BE2C (cell line): ENCODE measurements around the gene GPR35.

ENCODE experiments used
- DNase-seq: peaks from one replicate; pipeline ENCODE4 v3.0.0-alpha.2; 2020
- H3K27me3 ChIP-seq: fragments of 250-450 bp; sonication (Bioruptor Pico); 2 replicates; pipeline ENCODE4 v1.5.1; 2020; ENCODE audit warnings: mild to moderate bottlenecking
- H3K36me3 ChIP-seq: fragments of 250-450 bp; sonication (Bioruptor Pico); 2 replicates; pipeline ENCODE4 v1.5.1; 2020; ENCODE audit warnings: mild to moderate bottlenecking
- H3K4me1 ChIP-seq: fragments of 250-450 bp; sonication (Bioruptor Pico); 2 replicates; pipeline ENCODE4 v1.5.1; 2020
- H3K4me3 ChIP-seq: 2 replicates; pipeline ENCODE4 v1.5.1; 2011; ENCODE audit warnings: low read depth, low read length
- H3K9me3 ChIP-seq: fragments of 250-450 bp; sonication (Bioruptor Pico); 2 replicates; pipeline ENCODE4 v1.5.1; 2020
- TF ChIP-seq, protein P1 (sequence below): IDR thresholded peaks from 2 replicates; pipeline ENCODE4 v1.5.1; 2012; ENCODE audit warnings: mild to moderate bottlenecking, low read depth, low read length

Gene GPR35

DNA sequence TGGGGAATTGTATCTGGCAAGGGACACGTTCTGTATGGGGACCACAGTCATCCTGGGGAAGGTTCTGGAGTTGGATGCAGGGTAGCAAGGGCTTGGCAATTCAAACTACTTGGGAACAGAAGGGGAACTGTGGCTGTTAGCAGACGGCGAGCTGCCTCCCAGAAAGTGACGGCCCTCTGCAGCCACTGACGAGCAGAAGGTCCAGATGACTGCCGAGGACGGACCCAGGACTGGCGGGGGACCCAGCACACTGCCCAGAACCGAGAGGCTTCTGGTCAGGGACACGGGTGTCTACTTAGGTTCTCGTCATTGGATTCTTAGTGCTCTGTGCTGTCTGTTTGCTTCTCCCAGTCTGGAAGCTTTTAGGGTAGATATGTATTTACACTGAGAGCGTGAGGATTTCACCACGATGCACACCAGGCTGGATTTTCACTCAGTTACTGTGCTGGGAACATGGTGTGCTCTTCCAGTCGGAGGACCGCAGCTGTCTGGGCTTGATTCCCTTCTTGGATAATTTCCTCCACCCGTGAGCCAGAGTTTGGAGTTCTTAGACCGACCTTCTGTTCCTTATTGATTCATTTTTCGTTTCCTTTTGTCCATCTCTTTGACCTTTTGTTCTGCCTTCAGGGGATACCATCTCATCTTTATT, 13.4 kb downstream of the GPR35 start:
- no peak for DNase-seq
- H3K4me1 ChIP-seq: no peaks in the 10 kb centered on the region
- H3K27me3 ChIP-seq: peaks cover 22% of the 10 kb centered on the region
- no peaks in the 10 kb centered on the region for H3K9me3 ChIP-seq
- H3K36me3 ChIP-seq: no peaks in the 10 kb centered on the region
- no peak overlapping the region for H3K4me3 ChIP-seq
- TF ChIP-seq, protein P1, sequence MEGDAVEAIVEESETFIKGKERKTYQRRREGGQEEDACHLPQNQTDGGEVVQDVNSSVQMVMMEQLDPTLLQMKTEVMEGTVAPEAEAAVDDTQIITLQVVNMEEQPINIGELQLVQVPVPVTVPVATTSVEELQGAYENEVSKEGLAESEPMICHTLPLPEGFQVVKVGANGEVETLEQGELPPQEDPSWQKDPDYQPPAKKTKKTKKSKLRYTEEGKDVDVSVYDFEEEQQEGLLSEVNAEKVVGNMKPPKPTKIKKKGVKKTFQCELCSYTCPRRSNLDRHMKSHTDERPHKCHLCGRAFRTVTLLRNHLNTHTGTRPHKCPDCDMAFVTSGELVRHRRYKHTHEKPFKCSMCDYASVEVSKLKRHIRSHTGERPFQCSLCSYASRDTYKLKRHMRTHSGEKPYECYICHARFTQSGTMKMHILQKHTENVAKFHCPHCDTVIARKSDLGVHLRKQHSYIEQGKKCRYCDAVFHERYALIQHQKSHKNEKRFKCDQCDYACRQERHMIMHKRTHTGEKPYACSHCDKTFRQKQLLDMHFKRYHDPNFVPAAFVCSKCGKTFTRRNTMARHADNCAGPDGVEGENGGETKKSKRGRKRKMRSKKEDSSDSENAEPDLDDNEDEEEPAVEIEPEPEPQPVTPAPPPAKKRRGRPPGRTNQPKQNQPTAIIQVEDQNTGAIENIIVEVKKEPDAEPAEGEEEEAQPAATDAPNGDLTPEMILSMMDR: no peak

DNA sequence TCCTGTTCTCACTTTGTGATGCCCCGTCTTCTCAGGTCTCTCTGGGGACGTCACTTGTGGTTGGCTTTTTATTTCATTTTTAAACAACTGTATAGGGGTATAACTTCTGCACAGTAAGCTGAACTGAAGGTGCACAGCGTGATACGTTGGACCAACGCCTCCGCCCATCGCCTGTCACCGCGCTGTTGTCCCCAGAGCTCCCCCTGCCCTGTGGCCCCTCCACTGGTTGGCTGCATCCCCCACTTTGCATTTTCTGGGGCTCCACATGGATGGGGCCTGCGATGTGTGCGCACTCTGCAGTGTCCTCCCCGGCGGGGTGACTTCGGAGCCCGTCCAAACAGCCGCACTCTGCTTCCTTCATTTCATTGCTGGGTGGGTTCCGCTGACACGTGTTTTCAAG, 14.3 kb downstream of the GPR35 start:
- no peak for DNase-seq
- H3K4me1 ChIP-seq: peaks cover 2% of the 10 kb centered on the region; the same call in 1 of the 2 replicates
- H3K36me3 ChIP-seq: no peaks in the 10 kb centered on the region
- H3K4me3 ChIP-seq: no peak overlapping the region
- peaks cover 26% of the 10 kb centered on the region for H3K27me3 ChIP-seq
- TF ChIP-seq, protein P1: no peak
- H3K9me3 ChIP-seq: no peaks in the 10 kb centered on the region

DNA sequence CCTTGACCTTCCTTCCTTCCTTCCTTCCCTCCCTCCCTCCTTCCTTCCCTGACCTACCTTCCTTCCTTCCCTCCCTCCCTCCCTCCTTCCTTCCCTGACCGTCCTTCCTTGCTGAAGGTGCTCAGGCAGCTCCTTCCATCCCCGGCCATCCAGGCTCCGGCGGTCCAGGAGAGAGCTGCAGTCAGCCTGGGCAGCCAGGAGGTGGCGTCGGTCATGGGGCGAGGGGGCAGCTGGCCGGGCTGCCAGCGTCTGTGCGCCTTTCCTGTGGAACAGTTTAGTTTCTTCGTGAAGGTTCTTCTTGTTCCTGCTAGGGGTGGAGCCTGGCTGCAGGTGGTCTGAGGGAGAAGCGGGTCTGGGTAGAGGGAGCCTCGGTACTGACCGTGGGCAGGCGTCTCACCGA, 15.7 kb downstream of the GPR35 start:
- Histone ChIP-seq H3K27me3 (peaks cover 26% of the 10 kb centered on the region), H3K36me3 (no peaks in the 10 kb centered on the region), H3K4me3 (no peak overlapping the region), H3K4me1 (peaks cover 2% of the 10 kb centered on the region; the same call in 1 of the 2 replicates), H3K9me3 (no peaks in the 10 kb centered on the region)
- peak; percentile 75 for DNase-seq
- TF ChIP-seq, protein P1: peak; percentile 69

DNA sequence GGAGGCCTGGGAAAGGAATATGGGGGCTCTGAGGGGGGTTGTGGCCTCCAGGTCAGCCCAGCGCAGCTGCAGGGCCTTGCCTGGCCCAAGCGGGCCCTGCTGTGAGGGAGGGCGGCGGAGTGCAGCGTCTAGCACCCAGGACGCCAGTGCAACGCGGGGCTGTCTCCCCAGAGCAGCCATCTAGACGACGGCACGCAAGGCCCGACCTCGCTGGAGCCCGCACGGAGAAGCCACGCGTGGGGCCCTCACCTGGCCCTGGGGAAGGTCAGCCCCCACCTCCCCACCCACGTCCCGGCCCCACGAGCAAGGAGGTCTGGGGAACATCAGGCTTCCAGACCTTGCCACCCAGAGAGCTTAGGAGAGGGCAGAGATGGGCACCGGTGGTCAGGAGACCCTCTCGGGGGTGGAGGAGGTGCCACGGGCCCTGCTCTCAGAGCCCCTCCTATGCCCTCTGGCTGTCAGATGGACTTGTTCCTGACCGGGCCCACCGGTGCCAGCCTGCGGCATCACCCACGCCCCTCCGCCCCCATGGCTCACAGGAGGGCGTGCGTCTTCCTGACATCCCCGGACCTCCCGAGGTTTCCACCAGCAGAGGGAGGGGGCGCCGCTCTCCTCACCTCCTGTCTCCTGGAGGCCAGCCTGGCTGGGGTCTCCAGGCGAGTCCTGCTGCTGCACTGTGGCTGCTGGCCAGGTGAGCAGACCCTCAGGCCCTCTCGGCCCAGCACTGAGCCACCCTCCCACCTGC, 17.0 kb downstream of the GPR35 start:
- Histone ChIP-seq H3K36me3 (no peaks in the 10 kb centered on the region), H3K9me3 (no peaks in the 10 kb centered on the region), H3K4me3 (no peak overlapping the region), H3K27me3 (peaks cover 32% of the 10 kb centered on the region), H3K4me1 (peaks cover 2% of the 10 kb centered on the region; the same call in 1 of the 2 replicates)
- TF ChIP-seq, protein P1: no peak
- no peak for DNase-seq

DNA sequence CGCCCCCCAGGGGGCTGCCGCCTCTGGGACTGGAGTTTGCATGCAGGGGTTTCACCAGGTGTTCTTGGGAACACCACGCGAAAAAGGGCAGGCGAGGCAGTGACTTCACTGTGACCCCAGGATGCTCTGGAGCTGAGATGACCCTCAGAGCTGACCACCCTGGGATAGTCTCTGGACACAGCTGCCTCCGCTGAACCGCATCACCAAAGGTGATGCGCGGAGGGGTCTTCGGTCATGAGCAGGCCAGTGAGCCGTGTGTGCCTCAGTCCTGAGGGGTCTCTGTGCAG, 17.5 kb downstream of the GPR35 start:
- Histone ChIP-seq H3K4me1 (peaks cover 2% of the 10 kb centered on the region; the same call in 1 of the 2 replicates), H3K27me3 (peaks cover 34% of the 10 kb centered on the region), H3K4me3 (no peak overlapping the region), H3K36me3 (no peaks in the 10 kb centered on the region), H3K9me3 (no peaks in the 10 kb centered on the region)
- no peak for DNase-seq
- TF ChIP-seq, protein P1: no peak
